ENCODE results near the gene ZNF789. TPM values are rescaled to one million over a fixed set of nuclear protein-coding genes. Genes with fewer than 3 reads are reported as not detected.

Gene ZNF789
- total and polyA plus RNA-seq, 9 of the 15 experiments (the other 6 are each of a cell fraction or from before 2014, with no cell fraction given) = 6.1 to 57.0 (median 24.8) TPM

GRCh38 chr7:99504281-99504602, 31.6 kb downstream of the ZNF789 start (continued):
- TF ChIP-seq MGA (IDR thresholded peaks at IDR 0.05) (peak; percentile 31; the same call in 1 of the 2 replicates), EGR1 (conservative IDR thresholded peaks at IDR 0.05) (peak; percentile 93), ELF2 (CRISPR knock-in tag; IDR thresholded peaks at IDR 0.05) (peak; percentile 42; the same call in 1 of the 2 replicates), CEBPG (CRISPR knock-in tag; IDR thresholded peaks at IDR 0.05) (peak; percentile 53; the same call in 1 of the 2 replicates), CEBPG (tag; conservative IDR thresholded peaks at IDR 0.05 in 1 of 2, IDR thresholded peaks at IDR 0.05 in 1 of 2) (no peak), ZNF766 (CRISPR knock-in tag; conservative IDR thresholded peaks at IDR 0.05) (0 out of 2 replicates have a peak, but pooled peaks have one; percentile 36), MLLT1 (IDR thresholded peaks at IDR 0.05) (0 out of 4 replicates have a peak, but pooled peaks of 1 of the 2 experiments have one; percentile 66), SUPT5H (IDR thresholded peaks at IDR 0.05) (no peak), RB1 (IDR thresholded peaks at IDR 0.05; ENCODE audit: low read depth) (0 out of 2 replicates have a peak, but pooled peaks have one; percentile 7), FOS (IDR thresholded peaks at IDR 0.05; ENCODE audit: extremely low read depth, insufficient read length) (peak; percentile 84)

All from K562 (cell line).